GM18907 (cell line): Measurements from ENCODE around the gene CIB4.

Experiments
- ATAC-seq: cut with Tn5 transposase; IDR thresholded peaks from one replicate; pipeline ENCODE4 v1.9.1; 2021; ENCODE audit warnings: mild to moderate bottlenecking, moderate library complexity; ENCODE audit not compliant: unreplicated experiment

The CIB4 gene

DNA sequence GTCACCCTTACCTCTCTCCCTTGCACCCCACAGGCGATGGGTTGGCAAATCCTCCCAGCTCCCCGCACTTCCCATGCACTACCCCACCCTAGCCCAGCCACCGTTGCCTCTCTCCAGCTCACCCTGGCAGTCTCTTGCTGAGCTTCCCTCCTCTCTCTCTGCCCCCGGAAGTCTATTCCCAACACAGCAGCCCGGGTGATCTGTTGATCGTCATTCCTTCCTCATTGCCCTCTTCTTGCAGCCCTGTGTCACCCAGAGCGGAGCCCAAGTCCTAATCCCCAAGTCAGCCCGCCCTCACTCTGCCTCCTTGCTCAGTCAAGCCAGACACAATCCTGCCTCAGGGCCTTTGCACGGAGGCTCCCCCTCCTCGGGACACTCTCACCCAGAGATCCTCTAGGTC is 55.2 kb downstream of the CIB4 start:
- ATAC-seq: no peak

DNA sequence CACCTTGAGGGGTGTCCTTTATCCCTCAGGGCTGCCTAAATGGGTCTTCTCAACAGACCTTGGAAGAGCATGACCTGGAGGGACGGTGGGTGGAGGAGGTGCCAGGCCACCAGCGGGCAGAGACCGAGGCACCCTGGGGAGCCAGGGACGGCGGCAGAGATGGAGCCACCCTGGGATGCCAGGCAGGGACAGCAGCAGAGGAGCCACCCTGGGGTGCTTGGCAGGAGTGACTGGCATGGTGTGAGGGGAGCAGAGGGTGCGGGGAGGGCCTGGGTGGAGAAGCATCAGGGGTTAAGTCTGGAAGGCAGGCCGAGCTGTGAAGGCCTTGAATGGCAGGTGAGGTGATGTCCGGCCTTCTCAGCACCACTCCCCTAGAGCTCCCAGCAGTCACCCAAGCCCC is 56.1 kb downstream of the CIB4 start:
- no peak for ATAC-seq

DNA sequence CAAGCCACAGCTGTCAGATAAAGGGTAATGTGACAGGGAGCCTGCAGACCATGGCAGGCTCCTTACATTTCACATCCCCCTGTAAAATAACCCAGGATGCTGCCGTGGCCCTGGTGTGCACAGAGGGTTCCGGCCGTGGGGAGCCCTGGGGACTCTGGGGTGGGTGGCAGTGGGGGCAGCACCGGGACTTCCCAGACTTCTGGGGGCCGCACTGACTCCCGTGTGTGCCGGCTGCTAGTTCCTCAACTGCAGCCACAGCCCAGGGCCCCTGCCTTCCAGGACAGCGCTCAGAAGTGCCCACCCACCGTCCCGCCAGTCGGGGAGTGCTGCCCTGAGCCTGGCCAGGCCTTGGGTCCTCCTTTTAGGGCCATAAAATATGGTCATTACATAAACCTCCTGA is 56.5 kb downstream of the CIB4 start:
- ATAC-seq: no peak

DNA sequence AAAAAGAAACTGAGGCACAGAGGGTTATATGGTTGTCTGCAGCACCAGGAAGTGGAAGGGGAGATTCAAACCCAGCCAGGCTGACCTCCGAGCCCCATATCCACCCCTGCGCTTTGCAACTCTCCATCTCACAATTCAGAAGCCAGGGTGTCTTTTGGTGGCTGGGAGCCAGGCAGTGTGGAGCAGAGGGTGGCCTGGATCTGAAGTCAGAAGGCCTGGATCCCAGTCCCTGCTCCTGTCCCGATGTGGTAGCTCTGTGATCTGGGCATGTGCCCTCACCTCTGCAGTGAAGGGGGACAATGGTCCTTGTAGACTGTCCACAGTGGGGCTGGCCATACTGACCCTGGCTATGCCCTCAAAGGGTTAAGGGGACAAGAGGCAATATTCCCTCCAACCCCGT is 57.0 kb downstream of the CIB4 start:
- ATAC-seq: no peak

DNA sequence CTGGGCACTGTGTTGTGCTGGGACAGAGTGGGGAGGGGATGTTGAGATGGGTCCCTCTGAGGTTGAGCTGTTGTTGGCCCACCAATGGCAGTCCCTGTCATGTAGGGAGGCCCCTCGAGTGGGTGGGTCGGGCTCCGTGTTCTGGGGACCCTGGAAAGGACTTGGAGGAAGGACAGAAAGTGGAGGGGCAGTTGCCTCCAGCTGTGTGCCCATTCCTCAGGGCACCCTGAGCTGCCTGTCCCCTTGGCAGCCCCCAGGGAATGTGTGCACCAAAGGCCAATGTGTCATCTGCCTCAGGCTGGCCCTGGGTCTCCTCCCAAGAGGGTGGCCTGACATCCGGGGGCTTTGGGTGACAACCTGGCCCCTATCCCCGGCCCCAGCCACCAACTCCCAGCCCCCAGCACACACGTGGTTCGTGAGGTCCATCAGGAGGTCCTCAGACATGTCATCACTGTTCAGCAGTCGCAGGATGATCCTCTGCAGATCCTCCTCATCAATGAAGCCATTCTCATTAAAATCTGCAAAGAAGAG is 57.7 kb downstream of the CIB4 start:
- ATAC-seq: no peak

DNA sequence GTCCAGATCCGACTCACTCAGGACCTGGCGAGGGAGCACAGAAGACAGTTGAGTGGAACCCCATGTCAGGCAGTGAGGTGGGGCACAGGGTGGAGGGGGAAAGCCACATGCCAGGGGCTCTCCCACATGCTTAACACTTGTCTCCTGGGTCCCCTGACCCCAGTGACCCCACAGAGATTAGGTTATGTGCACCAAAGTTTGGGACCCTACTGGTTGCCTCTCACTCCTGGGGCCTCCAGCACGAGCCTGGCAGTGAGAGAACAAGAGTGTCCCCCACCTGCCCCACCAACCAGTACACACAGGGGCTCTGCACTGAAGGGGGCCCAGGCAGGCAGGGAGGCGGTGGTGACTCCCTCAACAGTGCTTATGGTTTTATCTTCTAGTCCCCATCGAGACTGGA is 58.3 kb downstream of the CIB4 start:
- ATAC-seq: no peak

DNA sequence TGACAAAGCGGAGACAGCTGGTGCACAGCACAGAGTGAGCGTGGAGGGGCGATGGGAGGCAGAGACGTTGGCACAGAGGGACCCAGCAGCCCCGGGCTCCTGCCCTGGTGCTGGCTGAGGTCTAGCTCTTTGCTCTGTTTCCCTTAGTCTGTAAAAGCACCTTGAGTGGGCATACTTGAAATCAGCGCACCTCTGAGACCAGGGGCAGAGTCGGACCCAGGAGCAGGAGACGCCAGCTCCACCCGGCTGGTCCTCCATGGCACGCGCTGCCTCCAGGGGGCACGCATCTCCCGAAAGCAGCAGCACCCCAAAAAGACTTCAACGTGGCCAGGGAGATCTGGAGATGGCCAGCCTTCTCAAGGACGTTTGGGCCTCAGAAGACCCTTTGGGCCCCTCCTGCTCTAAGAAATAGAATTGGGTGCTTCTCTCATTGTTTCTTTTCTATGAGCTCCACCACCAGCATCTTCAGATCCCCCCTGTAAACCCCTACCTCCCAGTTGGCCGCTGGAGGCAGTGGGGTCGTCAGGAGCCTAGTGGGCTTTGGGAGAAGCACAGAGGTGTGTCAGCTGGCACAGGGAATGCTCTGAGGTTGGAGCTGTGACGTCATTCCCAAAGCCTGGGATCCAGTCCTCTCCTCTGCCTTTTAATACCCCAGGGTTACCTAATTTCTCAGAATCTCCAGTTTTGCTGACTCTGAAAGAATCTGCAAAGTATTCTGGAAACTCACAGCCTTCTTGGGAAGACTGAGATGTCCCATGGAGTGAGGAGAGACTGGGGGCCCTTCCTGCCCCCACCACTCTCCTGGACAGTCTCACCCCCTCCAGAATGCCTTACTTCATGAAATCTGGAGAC is 58.9 kb downstream of the CIB4 start:
- ATAC-seq: no peak

DNA sequence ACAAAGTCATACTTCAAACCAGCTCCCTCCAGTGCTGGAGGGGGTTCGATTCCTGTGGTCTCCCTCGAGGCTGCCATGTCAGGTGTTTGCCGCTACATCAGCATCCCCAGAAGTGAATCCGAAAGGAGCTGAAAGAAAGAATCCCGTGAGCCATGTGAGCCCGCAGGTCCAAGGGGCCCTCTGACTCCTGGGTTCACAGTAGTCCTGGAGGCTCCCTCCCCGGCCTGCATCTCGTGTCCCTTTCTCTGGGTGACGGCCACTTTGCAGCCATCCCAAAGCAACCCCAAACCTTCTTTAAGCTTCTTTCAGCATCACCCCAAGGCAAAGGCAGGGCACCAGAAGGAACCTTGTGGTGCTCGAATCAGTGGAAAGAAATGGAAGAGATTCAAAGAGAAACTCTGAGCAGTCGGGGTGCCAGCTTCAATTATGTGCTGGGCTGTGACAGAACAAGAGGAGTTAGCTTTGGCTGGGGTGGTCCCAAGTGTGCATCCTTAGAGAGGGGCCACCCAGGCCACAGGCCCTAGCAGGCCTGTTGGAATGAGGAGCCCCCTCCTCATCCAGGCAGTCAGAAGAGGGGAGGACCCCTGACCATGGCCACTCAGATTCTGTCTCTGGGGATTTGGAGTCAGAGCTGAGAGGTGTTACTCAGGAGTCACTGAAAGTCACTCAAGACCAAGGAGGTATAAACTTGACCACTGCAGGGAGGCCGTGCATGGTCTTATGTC is 59.7 kb downstream of the CIB4 start:
- no peak for ATAC-seq

DNA sequence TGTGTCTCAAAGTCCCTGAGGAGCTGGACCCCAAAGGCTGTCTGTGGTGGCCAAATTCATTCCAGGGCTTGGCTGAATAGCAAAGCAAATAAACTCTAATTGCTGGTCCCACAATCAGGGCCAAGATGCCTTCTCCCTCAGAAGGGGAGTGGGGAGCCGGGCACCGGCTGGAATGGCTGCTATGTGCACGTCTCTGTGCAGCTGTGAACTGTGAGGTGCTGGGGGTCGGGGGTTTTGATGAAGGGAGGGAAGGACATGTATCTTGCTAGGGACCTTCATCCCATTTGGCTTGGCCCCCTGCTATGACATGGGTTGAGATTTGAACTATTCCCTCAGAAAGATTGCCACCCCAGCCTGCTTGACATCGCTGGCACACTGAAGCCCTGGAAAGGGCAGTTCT is 60.4 kb downstream of the CIB4 start:
- no peak for ATAC-seq

DNA sequence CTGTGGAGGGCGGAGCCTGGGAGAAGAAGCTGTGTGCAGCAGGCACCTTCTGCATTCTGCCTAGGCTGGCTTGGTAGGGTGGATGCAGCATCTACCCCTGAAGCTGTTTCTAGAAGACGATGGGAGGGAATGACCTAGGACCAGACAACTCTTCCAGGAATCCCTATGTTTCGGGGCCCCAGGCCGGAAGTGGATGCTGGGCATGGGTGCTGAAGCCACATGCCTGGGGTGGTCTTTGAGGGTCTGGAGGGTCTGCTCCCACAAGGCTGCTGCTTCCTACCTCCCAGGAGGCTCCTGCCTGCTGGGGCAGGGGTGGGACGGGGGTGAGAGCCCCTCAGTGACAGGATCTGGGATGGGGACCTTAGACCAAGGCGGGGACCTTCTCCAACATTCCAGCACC is 61.0 kb downstream of the CIB4 start:
- no peak for ATAC-seq

DNA sequence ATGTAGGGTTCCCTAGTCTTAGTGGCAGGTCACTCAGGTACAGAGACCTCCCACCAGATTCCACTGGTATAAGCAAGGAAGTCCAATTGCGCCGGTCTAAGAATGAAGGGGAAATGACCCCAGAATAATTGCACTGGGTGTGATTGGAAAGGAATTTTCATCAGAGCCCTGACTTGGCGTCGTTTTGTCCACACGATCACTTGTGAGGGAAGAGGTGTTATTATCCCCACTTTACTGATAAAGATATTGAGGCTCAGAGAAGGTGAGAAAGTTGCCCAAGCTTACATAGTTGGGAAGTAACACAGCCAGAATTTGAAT is 61.5 kb downstream of the CIB4 start:
- no peak for ATAC-seq

DNA sequence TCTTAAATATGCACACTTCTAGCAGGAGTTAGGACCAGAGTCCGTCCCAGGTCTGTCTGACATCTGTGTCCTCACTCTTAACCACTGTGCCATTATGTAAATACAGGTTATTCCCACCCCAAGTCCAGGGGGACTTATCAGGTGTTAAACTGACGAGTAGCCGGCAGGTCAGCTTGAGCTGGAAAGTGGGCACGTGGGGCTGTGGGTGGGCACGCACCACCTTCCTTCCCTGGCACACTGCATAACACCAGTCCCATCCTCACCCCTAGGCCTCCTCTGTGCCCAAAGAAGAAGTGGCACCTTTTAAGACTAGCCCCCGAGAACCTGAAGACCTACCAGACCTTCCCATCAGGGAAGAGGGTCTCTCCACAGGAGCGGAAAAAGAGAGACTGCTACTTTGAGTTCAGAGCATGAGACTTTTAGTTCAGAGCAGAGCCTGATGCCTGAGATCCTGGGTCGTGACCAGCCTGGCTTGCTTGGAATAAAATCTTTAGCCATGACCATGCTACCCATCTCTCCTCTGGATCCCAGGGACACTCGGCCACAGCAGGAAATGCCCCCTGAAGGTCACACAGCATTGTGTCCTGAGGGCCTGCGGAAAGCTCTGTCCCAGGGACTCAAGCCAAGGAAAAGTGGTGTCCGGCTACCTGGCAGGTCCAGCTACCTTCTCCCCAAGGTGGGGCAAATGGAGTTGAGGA is 62.0 kb downstream of the CIB4 start:
- ATAC-seq: no peak

DNA sequence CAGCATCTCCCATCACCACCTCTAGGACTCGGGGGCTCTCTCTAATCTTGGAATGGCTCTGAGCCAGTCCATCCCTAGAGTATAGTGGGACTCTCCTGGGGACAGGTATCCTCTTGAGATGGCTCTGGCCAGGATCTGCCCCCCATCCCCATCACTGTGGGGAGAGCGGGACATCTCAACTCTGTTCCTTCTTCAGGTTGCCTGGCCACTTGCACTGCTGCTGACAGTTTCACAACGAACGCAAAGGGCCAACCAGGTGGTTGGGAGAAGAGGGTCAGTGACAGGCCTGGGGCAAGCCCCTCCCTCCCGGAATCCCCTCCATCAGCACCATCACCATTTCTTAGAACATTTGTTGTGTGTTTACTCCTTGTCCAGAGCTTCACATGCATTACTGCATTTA is 62.6 kb downstream of the CIB4 start:
- no peak for ATAC-seq

DNA sequence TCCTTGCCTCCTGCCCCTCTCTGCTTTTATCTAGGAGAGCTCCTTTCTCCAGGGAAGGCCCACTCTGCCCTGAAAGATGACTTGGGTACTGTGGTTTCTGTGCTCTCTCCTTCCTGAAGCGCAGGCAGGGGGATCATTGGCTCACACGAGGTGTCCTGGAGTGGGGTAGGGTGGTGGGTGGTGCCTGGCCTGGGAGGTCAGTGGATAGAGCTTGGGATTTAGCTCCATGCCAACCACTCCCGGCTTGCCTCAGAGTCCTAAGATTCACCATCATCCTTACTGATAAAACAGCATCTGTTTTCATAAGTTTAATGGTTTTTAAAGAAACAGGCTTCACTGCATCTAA is 63.1 kb downstream of the CIB4 start:
- no peak for ATAC-seq

DNA sequence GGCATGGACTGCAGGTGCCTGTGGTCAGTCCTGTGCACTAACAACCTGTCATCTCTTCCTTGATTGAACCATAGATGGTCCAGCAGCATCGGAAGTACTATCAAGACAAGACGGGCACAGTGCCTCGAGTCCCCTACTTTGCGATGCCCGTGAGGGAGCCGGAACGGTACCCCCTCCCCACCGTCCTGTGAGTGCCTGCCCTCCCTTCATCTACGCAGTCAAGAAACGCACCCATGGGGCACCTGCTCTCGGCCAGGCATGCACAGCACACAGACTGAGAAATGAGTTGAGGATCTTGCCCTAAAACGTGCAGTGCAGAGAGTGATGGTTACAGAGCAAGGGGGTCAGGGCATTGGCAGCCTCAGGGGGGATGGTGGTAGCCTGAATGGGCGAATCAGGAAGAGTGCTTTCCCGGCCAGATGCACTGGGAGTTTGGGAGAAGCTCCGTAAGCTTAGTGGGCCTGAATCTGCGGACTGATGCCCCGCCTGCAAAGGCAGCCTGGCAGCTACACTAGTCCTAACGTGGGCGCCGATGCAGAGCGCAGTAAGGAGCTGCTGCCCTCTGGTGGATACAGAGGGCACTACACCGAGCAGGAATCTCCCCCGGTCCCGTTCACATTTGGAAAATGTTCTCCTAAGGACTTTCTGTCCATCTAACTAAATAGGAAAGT is 63.6 kb downstream of the CIB4 start:
- ATAC-seq: no peak

DNA sequence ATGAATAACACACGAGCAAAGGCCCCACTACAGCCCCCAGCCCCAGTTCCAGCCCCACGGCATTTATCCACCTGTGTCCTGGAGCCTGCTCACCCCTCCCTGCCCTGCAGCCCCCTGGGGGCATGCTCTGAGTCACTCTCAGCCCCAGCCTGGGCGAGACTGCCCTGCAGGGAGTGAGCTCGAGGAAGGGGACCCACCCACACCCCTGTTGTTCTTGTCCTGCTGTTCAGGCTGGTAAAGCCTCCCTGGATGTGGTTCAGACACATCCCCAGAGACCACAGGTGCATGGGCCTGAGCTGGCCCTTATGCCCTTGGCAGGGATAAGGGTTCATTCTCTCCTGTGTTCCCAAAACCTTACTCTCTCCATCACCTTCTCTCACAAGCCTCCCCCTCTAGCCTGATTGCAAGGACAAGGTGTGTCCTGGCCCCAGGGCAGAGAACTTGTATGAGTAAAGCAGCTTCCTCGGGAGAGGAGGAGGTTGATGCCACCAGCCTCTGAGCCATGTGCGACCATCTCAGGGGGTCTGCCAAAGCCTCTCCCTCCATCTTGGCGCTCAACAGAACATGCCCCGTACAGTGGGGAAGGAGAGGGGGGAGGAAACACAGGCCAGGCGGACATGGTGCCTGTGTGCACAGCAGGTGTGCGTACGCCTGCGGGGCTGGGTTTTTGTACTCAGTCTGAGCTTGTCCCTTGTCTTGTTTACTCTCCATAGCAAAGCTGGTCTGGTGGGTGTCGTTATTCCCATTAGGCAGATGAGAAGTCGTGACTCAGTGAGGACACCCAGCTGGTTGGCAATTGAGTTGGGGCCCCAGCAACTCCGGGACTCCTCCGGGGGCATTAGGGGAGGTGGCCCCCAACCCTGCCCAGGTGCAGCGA is 64.4 kb downstream of the CIB4 start:
- ATAC-seq: no peak

DNA sequence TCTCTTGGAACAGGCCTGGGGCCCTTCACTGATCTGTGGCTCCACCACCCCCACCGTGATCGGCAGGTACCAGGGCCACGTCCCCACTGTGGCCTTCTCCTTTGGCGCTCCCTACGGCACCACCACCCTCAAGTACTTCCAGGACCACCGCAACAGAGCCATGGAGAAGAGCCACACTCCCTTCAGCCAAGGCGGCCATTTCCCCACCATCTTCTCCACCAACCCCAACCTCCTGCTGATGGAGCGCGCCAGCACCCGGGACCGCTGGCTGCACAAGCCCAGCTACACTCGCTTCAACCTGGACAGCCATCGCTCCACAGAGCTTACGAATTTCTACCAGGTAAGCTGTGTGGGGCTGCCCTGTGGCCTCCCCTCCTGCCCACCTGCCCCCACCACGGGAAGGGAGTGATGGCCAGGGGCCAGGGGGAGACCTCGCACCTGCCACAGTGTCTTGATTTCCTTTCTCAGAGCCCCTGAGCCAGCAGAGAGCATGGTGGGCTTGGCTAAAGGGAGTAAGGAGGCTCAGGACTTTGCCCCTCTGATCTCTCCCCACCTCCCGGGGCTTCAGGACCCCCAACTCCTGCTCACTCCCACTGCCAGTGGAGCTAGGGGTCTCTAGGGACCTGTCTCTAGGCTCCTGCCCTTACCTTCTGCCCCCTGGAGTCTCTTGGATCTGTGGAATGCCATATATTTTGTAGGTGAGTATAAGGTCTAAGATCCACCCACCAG is 65.2 kb downstream of the CIB4 start:
- ATAC-seq: no peak

DNA sequence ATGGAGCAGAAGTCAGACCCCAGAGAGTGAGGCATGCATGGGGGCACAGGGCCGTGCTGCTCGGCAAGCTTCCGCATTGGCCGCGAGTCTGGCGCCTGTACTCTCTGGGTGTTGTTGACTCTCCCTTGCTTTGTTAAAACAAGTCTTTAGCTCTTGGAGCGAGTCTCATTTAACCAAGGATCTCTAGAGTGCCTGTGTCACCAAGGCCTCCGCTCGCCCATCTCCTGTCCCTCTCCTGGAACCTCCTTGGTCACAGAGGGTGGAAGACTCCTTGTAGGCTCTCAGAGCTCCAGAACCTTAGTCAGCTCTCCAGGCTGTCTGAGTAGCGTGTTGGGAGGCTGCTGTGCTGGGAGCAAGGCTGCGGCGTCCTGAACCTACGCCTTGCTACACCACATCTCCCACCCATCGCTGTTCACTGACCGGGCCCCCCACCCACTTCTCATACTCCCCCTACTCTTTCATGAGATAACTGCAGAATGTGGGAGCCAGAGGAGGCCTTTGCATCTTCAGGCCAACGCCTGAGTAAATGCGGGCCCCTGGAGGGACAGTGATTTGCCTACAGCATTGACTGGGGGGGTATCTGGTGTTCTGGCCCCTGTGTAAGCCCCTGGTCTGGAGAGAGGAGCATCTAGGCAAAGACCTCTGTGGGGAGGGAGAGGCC is 66.1 kb downstream of the CIB4 start:
- no peak for ATAC-seq
